HG03460 (cell line): ENCODE data around the gene ANKRD18A.
A peak's percentile ranks its signal among the peaks of the same experiment; 100 is the strongest.

Experiments used
- ATAC-seq: cut with Tn5 transposase; IDR thresholded peaks from one replicate; pipeline ENCODE4 v1.9.1; 2021; ENCODE audit not compliant: unreplicated experiment

The ANKRD18A gene

GRCh38 chr9:38620483-38621433, at the start of gene ANKRD18A:
Gene ANKRD18A (minus strand): TSS chr9:38620596. CDS start chr9:38620285, 311 bp downstream.
- ATAC-seq = peak; percentile 61

GRCh38 chr9:38668791-38669466, 48.5 kb upstream of the ANKRD18A start:
- ATAC-seq = no peak

GRCh38 chr9:38662763-38663593, 42.6 kb upstream of the ANKRD18A start:
- ATAC-seq = no peak

GRCh38 chr9:38659538-38659937, 39.1 kb upstream of the ANKRD18A start:
- ATAC-seq = no peak

- ATAC-seq = no peak
These were observed 36.5 kb upstream of the ANKRD18A start for GRCh38 chr9:38656896-38657295.

- no peak for ATAC-seq
These were observed 32.1 kb upstream of the ANKRD18A start for GRCh38 chr9:38652486-38652885.

- no peak for ATAC-seq
These were observed 31.6 kb upstream of the ANKRD18A start for GRCh38 chr9:38652044-38652443.

GRCh38 chr9:38651400-38652042, 31.1 kb upstream of the ANKRD18A start:
- ATAC-seq = no peak

- ATAC-seq = no peak
These were observed 30.2 kb upstream of the ANKRD18A start for GRCh38 chr9:38650564-38650963.

GRCh38 chr9:38649731-38650363, 29.5 kb upstream of the ANKRD18A start:
- no peak for ATAC-seq

- ATAC-seq = no peak
These were observed 24.2 kb upstream of the ANKRD18A start for GRCh38 chr9:38644601-38645000.

- no peak for ATAC-seq
These were observed 23.4 kb upstream of the ANKRD18A start for GRCh38 chr9:38643815-38644173.

- ATAC-seq = no peak
These were observed 22.8 kb upstream of the ANKRD18A start for GRCh38 chr9:38642951-38643814.

- no peak for ATAC-seq
These were observed 21.8 kb upstream of the ANKRD18A start for GRCh38 chr9:38641985-38642864.

- no peak for ATAC-seq
These were observed 20.7 kb upstream of the ANKRD18A start for GRCh38 chr9:38641142-38641541.

- no peak for ATAC-seq
These were observed 19.2 kb upstream of the ANKRD18A start for GRCh38 chr9:38639577-38639940.

- ATAC-seq = no peak
These were observed 18.6 kb upstream of the ANKRD18A start for GRCh38 chr9:38638881-38639576.

- ATAC-seq = no peak
These were observed 13.9 kb upstream of the ANKRD18A start for GRCh38 chr9:38634315-38634714.
